Posterior cingulate gyrus (tissue), 11 donors: ENCODE measurements around the gene HEYL.
A peak's percentile ranks its signal among the peaks of the same experiment; 100 is the strongest.

Experiments used
- DNase-seq, 10 donors: peaks; one replicate each; pipeline versions ENCODE4 v3.0.0 to v3.0.0-alpha.2; 2020 to 2021; ENCODE audit warnings: mixed read lengths in 3 of 10
- intact Hi-C: fragments of 100-400 bp; cut with DNase I; formaldehyde crosslinking; loops from one replicate; pipeline ENCODE4 v1.15.1; 2023

The HEYL gene

DNA sequence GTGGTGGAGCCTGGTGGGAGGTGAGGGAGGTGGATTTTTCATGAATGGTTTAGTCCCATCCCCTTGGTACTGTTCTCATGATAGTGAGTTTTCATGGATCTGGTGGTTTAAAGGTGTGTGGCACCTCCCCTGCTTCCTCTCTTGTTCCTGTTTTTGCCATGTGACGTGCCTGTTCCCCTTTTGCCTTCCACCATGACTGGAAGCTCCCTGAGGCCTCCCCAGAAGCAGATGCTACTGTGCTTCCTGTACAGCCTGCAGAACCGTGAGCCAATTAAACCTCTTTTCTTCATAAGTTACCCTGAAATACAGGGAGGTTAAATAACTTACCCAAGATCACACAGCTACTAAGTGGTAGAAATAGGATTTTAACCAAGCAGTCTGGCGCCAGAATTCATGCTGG, 4.3 kb upstream of the HEYL start:
- peak in 1 of 10 donors; percentile 12 for DNase-seq
- intact Hi-C loops, result no loop called here

DNA sequence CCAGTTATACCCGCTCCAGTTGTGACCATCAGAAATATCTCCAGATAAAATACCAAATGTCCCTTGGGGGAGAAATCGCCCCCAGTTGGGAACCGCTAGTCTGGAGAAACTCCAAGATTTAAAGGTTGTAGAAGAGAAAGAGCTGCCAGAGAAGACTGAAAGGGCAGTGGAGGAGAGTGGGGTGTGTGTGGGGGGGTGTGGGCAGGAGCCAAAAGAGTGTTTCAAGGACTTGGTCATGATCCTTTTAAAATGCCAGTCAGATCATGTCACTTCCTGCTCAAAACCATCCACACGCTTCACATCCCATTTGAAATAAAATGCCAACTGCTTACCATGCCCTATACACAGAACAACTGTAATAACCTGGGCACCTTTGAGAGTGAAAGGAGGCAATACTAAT, 3.4 kb upstream of the HEYL start:
- intact Hi-C loops, result no loop called here

DNA sequence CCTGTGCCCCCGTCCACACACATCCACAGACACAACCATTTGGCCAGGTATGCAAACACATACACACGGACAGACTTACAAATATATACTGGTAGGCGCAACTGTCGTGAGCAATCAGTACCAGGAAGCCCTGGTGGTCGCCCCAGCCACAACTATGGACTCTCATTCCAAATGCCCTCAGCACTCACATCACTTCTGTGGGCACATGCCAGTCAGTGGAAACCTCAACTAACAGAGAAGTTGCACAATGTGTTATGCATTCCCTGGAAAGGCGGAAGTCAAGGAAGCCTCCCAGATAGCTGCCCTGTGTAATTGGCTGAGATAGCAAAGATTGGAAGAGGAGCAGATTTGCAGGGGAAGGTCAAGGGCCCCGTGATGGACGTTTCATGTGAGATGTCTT, 1.4 kb upstream of the HEYL start:
- peak in 1 of 10 donors; percentile 49 for DNase-seq
- intact Hi-C loops, result no loop called here

More for the DNA sequence above, 3.4 kb upstream of the HEYL start:
- DNase-seq, result peak in 1 of 10 donors; percentile 20

GRCh38 chr1:39638965-39639304, 508 bp downstream of the HEYL start:
- intact Hi-C loops, result no loop called here
- DNase-seq, result no peak

DNA sequence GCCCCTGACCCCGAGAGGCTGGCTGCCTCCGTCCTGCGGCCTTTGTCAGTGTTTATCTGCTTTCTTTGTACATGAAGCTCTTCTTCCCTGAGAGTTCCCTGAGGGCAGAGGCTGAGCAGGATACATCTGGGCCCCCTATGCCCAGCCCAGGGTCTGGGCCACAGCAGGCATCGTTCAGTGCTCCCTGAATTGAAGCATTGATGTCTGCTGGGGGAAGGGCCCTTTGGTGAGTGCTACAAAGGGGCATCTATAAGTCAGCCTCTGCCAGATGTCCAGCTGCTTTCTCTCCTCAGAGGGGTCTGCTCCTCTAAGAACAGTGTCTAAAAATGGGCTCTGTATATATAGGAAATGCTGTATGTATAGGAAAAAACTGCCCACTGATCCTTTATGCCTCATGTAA, 2.1 kb downstream of the HEYL start:
- intact Hi-C loops, result no loop called here
- peak in 1 of 10 donors; percentile 42 for DNase-seq

GRCh38 chr1:39635871-39636210, 3.6 kb downstream of the HEYL start:
- DNase-seq, result peak in 1 of 10 donors; percentile 9
- intact Hi-C loops, result no loop called here

GRCh38 chr1:39635205-39635870, 4.1 kb downstream of the HEYL start:
- intact Hi-C loops, result no loop called here
- peak in 1 of 10 donors; percentile 19 for DNase-seq

- peak in 1 of 10 donors; percentile 34 for DNase-seq
- intact Hi-C loops, result no loop called here
These were observed 6.0 kb downstream of the HEYL start for GRCh38 chr1:39633422-39633821.

DNA sequence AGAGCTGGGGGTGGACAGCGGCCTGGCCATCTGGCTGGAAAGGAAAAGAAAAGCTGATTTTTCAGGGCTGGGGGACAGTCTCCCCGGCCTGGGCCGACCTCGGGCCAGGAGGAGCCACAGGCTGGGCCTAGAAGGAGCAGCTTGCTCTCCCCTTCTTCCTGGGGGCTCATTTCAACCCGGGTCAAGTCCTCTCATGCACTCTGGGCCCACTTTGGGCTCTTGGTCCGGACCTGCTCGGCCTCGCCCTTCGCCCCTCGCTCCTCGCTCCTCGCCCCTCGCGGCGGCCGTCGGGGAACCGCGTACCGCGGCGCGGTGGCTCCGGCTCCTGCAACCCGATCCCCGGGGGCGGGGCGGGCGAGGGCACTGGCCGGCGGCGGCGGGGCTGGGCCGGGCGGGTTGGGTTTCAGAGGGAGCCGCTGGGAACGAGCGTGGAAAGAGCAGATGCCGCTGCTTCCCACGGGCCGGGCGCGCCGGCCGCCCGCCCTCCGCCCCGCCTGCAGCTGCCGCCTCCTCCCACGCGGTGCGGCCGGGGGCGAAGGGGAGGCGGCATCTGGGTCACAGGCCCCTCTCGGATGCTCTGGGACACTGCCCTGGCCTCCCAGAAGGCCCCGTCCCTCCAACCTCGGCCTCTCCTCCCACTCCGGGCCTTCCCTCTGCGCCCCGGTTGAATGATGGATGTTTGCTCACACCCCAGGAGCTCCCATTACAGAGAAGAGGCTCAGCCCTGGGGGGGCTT, 6.6 kb downstream of the HEYL start:
- intact Hi-C loops, result no loop called here
- peak in 1 of 10 donors; percentile 63 for DNase-seq

- intact Hi-C loops, result no loop called here
- no peak for DNase-seq
These were observed 7.1 kb downstream of the HEYL start for GRCh38 chr1:39632323-39632681.

DNA sequence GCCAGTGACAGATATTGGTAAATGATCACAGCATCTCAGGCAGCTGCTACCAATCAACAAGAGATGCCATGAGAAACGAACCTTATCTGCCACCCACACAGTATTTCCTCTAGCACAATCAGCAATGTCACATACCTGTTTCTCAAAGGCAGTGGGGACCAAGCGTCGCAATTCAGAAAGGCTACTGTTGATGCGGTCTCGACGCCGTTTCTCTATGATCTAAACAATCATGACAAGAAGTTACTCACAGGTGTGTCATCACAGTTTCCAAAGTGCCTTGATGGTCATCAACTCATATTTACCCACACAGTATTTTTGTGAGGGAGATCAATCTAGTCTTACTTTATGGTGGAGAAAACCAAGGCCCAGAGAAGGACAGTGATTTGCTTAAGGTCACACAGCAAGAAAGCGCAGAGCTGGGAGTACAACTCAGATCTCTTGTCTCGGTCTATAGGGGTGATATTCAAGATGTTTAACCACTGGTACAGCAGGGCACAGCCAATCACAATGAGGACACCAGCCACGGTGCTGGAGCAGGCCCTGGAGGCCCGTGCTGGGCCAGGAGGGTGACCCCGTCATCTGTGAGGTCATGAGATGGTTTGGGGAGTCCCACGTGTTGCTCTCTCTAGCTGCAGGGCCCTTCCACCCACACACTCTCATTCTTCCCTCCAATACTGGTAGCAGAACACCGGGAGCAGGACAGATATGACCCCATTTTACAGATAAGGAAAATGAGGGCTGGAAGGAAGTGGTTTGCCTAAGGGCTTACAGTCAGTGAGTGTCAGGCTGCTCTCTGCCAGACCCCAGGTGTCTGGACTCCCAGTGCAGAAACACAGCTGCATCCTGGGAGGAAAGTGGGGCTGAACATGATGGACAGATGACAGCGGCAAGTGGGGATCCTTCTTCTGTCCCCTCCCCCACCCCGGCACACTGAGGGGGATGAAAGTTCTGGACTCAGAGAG, 7.8 kb downstream of the HEYL start:
- peak in 1 of 10 donors; percentile 30 for DNase-seq
- intact Hi-C loops, result no loop called here

DNA sequence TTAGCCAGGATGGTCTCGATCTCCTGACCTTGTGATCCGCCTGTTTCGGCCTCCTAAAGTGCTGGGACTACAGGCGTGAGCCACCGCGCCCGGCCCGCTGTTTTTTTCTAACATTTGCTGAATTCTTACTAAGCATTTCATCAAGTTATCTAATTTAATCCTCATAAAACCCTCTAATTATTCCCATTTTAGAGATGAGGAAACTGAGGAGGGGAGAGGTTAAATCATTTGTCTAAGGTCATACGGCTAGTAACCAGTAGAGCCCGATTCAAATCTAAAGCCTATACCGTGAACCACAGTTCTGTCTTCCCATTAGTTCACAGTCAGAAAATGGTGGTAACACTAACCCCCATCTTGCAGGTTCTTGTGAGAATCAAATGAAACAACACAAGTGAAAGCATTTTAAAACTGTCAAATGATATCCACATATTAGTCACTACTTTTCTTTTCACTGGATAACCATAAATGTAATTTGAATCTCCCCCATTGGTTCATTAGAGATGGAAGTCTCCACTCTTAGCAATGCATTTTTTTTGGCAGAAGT, 10.6 kb downstream of the HEYL start:
- no peak for DNase-seq
- intact Hi-C loops, result no loop called here

DNA sequence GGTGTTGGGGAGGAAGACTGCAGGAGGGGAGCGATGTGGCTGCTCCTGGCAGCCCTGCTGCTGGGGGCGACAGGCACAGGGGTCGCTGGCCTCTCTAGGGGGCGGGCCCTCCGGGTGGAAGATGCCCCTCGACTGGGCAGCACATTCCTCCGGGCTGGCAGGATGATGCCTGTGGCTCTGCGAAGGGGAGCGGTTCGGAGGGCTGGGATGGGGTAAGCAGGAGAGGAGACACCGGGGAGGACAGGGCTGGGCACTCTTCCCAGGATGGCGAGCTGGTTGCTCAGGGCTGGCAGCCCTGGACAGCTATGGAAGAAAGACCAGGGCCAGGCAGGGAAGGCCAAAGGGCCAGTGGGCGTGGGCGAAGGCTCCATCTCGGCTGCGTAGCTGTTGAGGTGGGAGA, 12.8 kb downstream of the HEYL start:
- intact Hi-C loops, result no loop called here
- DNase-seq, result peak in 1 of 10 donors; percentile 75

- DNase-seq, result peak in 8 of 10 donors; percentile 26 to 92 (median 55)
- intact Hi-C loops, result no loop called here
These were observed 13.8 kb downstream of the HEYL start for GRCh38 chr1:39625462-39626273.

GRCh38 chr1:39625009-39625408, 14.4 kb downstream of the HEYL start:
- intact Hi-C loops, result no loop called here
- no peak for DNase-seq

DNA sequence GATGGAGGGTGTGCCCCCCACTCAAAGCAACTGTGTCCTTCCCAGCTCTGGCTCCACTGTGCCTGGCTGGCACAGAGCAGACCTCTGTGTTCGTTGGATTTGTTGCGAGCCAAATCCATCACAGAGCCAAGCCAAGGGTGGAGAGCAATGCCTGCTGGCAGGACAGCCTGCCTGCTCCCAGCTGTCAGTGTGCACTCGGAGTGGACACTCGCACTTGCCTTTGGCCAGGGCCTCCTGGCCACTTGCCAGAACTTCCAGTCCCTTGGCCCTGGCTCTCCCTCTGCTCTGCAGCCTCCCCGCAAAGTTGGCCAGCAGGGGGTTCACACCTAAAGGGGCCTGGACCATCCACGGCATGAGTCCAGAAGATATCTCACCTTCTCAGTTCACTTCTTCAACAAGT, 16.4 kb downstream of the HEYL start:
- DNase-seq, result peak in 6 of 10 donors; percentile 6 to 90 (median 36)
- intact Hi-C loops, result no loop called here

DNA sequence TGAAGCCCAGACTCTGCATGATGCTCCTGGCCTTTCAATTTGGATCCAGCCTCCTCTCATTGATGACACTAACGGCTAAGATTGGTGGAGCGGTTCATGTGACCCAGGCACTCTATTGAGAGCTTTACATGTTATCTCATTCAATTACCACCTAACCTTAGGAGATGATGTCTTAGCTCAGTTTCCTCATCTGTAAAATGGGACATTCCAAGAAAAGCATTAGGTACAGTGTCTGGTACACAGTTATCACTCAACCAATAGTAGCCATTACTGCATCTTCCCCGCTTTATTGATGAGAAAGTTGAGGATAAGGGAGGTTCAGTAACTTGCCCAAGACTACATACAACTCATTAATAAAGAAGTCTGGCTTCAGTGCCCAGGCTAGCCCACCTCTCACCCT, 17.0 kb downstream of the HEYL start:
- no peak for DNase-seq
- intact Hi-C loops, result no loop called here

DNA sequence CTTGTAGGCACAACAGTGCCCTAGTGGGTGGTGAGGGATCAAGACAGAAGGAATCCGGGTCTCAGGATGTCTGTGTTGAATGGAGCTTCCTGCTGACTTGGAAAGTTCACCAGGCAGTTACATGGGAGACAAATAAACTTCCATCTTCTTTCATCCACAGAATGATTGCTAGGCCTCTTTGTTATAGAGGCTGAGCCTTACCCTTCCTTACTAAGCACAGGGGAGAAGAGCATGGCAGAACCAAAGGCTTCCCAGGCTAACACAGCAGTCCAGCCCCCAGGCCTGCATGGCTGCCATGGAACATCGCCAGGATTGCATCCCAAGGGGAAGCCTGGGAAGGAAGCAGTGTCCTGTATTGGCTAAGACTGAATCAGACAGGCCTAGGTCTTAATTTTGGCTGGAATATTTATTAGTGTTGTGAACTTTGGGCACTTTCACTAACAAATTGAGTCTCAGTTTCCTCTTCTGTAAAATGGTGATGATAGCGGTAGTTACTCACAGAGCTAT, 18.7 kb downstream of the HEYL start:
- intact Hi-C loops, result no loop called here
- DNase-seq, result no peak

DNA sequence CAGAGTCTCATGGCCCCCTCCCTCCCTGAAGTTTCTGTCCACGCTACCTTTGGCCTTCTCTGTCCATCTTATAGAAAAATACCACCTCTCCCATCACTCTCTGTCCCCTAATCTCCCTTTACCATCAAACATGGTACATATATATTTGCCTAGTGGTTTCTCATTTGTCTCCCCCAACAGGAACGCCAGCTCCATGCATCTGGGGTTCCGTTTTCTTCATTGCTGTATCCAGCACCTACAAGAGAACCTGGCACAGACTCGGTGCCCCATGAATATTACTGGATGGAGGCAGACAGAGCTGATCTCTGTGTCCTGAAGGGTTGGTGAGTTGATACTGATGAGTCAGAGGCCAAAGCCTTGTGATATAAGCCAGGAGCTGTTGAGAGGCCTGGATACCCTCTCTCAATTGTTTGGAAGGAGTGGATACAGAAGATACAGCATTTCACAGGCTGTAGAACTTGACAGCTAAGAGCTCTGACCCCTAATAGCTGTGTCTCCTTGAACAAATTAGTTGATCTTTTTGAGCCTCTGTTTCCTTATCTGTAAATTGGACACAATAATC, 21.9 kb downstream of the HEYL start:
- intact Hi-C loops, result no loop called here
- DNase-seq, result peak in 1 of 10 donors; percentile 56
